Ishikawa (cell line): ENCODE data around the gene P3H2.

ENCODE experiments used
- CEBPB ChIP-seq: IDR thresholded peaks from 2 replicates; pipeline ENCODE4 v1.6.1; 2012
- CREB1 ChIP-seq: IDR thresholded peaks from 2 replicates; pipeline ENCODE4 v1.6.1; 2012; ENCODE audit warnings: low read depth
- EGR1 ChIP-seq: IDR thresholded peaks from 2 replicates; pipeline ENCODE4 v1.6.1; 2012
- EP300 ChIP-seq: IDR thresholded peaks from 2 replicates; pipeline ENCODE4 v1.6.1; 2012; ENCODE audit warnings: borderline replicate concordance
- FOXM1 ChIP-seq: IDR thresholded peaks from 2 replicates; pipeline ENCODE4 v1.6.1; 2012; ENCODE audit warnings: low read depth, borderline replicate concordance
- NFIC ChIP-seq: IDR thresholded peaks from 2 replicates; pipeline ENCODE4 v1.6.1; 2012
- RAD21 ChIP-seq: IDR thresholded peaks from 2 replicates; pipeline ENCODE4 v1.6.1; 2012; ENCODE audit warnings: low read depth
- REST ChIP-seq: IDR thresholded peaks from 2 replicates; pipeline ENCODE4 v1.6.1; 2012; ENCODE audit warnings: low read depth, mild to moderate bottlenecking
- TAF1 ChIP-seq: IDR thresholded peaks from 2 replicates; pipeline ENCODE4 v1.6.1; 2012; ENCODE audit warnings: low read depth, mild to moderate bottlenecking
- TCF12 ChIP-seq: IDR thresholded peaks from 2 replicates; pipeline ENCODE4 v1.6.1; 2012; ENCODE audit warnings: low read depth
- TEAD4 ChIP-seq: IDR thresholded peaks from 2 replicates; pipeline ENCODE4 v1.6.1; 2012
- USF1 ChIP-seq: IDR thresholded peaks from 2 replicates; pipeline ENCODE4 v1.6.1; 2012
- YY1 ChIP-seq: IDR thresholded peaks from 2 replicates; pipeline ENCODE4 v1.6.1; 2012; ENCODE audit warnings: low read depth
- ZBTB7A ChIP-seq: IDR thresholded peaks from 2 replicates; pipeline ENCODE4 v1.6.1; 2012; ENCODE audit warnings: low read depth
- TF ChIP-seq, protein P1 (sequence below): IDR thresholded peaks from 2 replicates; pipeline ENCODE4 v1.6.1; 2012

P3H2 gene

GRCh38 chr3:190056742-190057141 lies 64.0 kb downstream of the P3H2 start:
- TF ChIP-seq TEAD4: no peak
- no peak for TF ChIP-seq NFIC
- TF ChIP-seq EGR1: no peak

- TF ChIP-seq USF1 (no peak), RAD21 (no peak)
- TF ChIP-seq, protein P1, sequence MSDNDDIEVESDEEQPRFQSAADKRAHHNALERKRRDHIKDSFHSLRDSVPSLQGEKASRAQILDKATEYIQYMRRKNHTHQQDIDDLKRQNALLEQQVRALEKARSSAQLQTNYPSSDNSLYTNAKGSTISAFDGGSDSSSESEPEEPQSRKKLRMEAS: no peak
Measured at GRCh38 chr3:190055773-190056172, 64.9 kb downstream of the P3H2 start.

GRCh38 chr3:190053919-190054672 lies 66.6 kb downstream of the P3H2 start:
- peak; percentile 26; the same call in 1 of the 2 replicates for TF ChIP-seq TEAD4
- peak; percentile 55; the same call in 1 of the 2 replicates for TF ChIP-seq CREB1
- no peak for TF ChIP-seq REST

GRCh38 chr3:190051641-190052040 lies 69.1 kb downstream of the P3H2 start:
- no peak for TF ChIP-seq TEAD4
- TF ChIP-seq ZBTB7A: no peak
- no peak for TF ChIP-seq CEBPB
- TF ChIP-seq YY1: no peak
- TF ChIP-seq, protein P1: no peak
- TF ChIP-seq TCF12: no peak
- no peak for TF ChIP-seq EGR1
- no peak for TF ChIP-seq NFIC
- TF ChIP-seq REST: no peak
- TF ChIP-seq USF1: no peak
- no peak for TF ChIP-seq EP300
- no peak for TF ChIP-seq CREB1

DNA sequence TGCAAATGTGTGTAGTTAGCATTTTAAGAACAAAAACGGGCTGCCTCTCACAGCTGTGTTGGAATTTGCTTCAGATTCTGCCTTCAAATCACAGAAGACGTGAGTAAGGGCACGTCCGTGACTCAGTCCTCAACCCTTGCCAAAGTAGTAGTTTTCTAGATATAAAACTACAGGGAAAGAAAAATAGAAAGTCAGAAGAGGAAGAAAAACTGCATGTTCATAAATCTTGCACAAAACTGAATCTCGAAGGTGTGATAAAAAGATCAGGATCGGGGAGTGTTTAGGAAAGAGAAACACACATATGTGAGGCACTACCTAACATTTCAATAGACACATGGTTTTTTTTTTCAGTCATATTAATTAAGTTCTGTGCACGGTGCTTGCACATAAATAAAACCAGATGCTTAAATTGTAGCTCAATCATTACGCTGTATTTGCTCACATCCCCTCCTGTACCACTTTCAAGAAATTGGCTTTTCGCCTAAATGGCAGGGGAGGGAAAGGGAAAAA lies 71.7 kb downstream of the P3H2 start:
- TF ChIP-seq CREB1 (no peak), NFIC (no peak)

DNA sequence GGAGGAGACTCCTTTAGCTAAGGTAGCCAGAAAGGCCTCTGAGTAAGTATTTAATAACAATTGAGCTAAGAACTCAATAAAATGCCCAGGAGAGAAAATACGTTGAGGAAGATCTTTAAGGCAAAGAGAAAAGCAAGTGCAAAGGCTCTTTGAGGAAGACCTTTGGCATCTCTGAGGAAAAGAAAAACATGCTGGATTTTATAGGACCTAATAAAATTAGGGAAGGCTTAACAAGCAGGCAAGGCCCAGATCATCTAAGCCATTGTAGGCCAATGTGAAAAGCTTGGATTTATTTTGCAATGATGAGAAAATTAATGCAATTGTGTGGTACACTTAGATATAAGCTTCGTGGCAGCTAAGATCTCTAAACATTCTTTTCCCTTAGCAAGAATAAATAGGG lies 75.7 kb downstream of the P3H2 start:
- no peak for TF ChIP-seq RAD21
- no peak for TF ChIP-seq YY1

DNA sequence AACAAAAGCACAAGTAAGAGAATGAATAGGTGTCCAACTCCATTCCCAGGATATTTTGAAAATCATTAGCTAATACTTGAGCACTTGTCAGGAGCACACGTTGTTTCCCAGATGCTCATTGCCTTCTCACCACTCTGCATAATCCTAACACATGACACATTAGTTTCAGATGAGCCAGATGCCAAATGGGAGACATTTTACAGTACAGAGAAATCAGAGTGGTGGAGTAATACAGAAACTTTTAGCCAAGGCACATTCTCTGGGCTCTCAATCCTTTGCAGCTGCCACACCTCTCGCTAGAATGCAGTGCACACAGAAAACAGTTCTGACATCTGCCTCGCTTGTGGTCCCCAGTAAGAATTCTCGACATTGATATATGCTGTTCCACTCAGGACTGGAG lies 76.6 kb downstream of the P3H2 start:
- TF ChIP-seq FOXM1 (no peak), TEAD4 (no peak), YY1 (no peak), USF1 (no peak), REST (no peak), RAD21 (no peak), TAF1 (no peak), TCF12 (no peak), CREB1 (no peak), CEBPB (no peak), NFIC (no peak), EP300 (no peak), ZBTB7A (no peak)
- TF ChIP-seq, protein P1: no peak
